B cell (primary cell): ENCODE data around the gene KAZN. TPM values are rescaled to one million over a fixed set of nuclear protein-coding genes. Genes with fewer than 3 reads are reported as not detected.

Experiments used
- ATAC-seq: fragments of 200-7000 bp; cut with Tn5 transposase; one replicate; pipeline ENCODE4 v1.10.0; 2021; ENCODE audit warnings: low read depth, mild to moderate bottlenecking, moderate number of reproducible peaks, moderate library complexity
- CTCF ChIA-PET: fragments of 350-600 bp; sonication (Branson Sonifier 250); formaldehyde crosslinking; loops from one replicate; lab custom pipeline; 2021; ENCODE audit warnings: antibody characterized with exemption, inconsistent platforms; lab: Charles Lee
- POLR2A ChIA-PET: fragments of 350-600 bp; sonication (Branson Sonifier 250); formaldehyde crosslinking; loops from one replicate; lab custom pipeline; 2021; ENCODE audit warnings: antibody characterized with exemption; lab: Charles Lee
- DNase-seq: peaks from one replicate; pipeline ENCODE4 v3.0.0; 2013
- H2AFZ ChIP-seq: 2 replicates; pipeline ENCODE4 v1.6.1; 2012; ENCODE audit warnings: mild to moderate bottlenecking, low read depth, low read length; ENCODE audit not compliant: insufficient read depth, poor library complexity, severe bottlenecking
- H3K27ac ChIP-seq, 2 donors: 1 replicate in 1 of 2; 2 replicates in 1 of 2; pipeline ENCODE4 v1.5.1; 2012 to 2013; ENCODE audit warnings: low read length in 2 of 2, mild to moderate bottlenecking in 2 of 2, moderate library complexity in 1 of 2
- H3K27me3 ChIP-seq, 4 experiments: fragments of 200-600 bp in 1 of 4; sonication (generic) in 1 of 4; replicated peaks in 1 of 4; 1 replicate in 2 of 4; 2 replicates in 2 of 4; pipeline versions ENCODE4 v1.6.1 to v1.7.0; 2013 to 2016; ENCODE audit warnings: low read length in 3 of 4, mild to moderate bottlenecking in 2 of 4, mixed read lengths in 1 of 4, moderate library complexity in 1 of 4; ENCODE audit not compliant: insufficient read depth in 4 of 4, control insufficient read depth in 3 of 4; ENCODE audit errors: control extremely low read depth in 1 of 4
- H3K36me3 ChIP-seq, 2 experiments: replicated peaks in 1 of 2; 1 replicate in 1 of 2; 2 replicates in 1 of 2; pipeline versions ENCODE4 v1.6.1 to v1.7.1; 2013; ENCODE audit warnings: low read length in 1 of 2; ENCODE audit not compliant: insufficient read depth in 2 of 2, control insufficient read depth in 1 of 2; ENCODE audit errors: control extremely low read depth in 1 of 2, extremely low read depth in 1 of 2
- H3K4me1 ChIP-seq, 2 donors: fragments of 200-600 bp in 1 of 2; sonication (generic) in 1 of 2; 1 replicate in 1 of 2; 2 replicates in 1 of 2; pipeline versions ENCODE4 v1.5.1 to v1.6.1; 2013 to 2017; ENCODE audit warnings: low read length in 2 of 2; ENCODE audit not compliant: control insufficient read depth in 2 of 2, insufficient read depth in 2 of 2
- H3K4me2 ChIP-seq: replicated peaks from 2 replicates; pipeline ENCODE3; 2012; ENCODE audit warnings: mild to moderate bottlenecking, low read depth, low read length; ENCODE audit not compliant: poor library complexity, severe bottlenecking
- H3K4me3 ChIP-seq, 5 experiments: fragments of 200-600 bp in 1 of 5; sonication (generic) in 1 of 5; 1 replicate in 3 of 5; 2 replicates in 2 of 5; pipeline versions ENCODE4 v1.5.1 to v1.7.0; 2011 to 2016; ENCODE audit warnings: low read length in 4 of 5, mild to moderate bottlenecking in 4 of 5, low read depth in 2 of 5, control low read depth in 1 of 5, moderate library complexity in 1 of 5; ENCODE audit not compliant: insufficient read depth in 1 of 5; ENCODE audit errors: control extremely low read depth in 1 of 5, extremely low read depth in 1 of 5
- H3K79me2 ChIP-seq: fragments of 200-600 bp; sonication (generic); one replicate; pipeline ENCODE4 v1.6.0; 2016; ENCODE audit warnings: low read length; ENCODE audit not compliant: control insufficient read depth, insufficient read depth
- H3K9ac ChIP-seq: fragments of 200-600 bp; sonication (generic); 2 replicates; pipeline ENCODE4 v1.6.1; 2017; ENCODE audit warnings: mild to moderate bottlenecking, low read length, moderate library complexity
- H3K9me3 ChIP-seq, 3 donors: one replicate each; pipeline versions ENCODE4 v1.6.1 to v1.7.1; 2013; ENCODE audit warnings: low read length in 2 of 3; ENCODE audit not compliant: control insufficient read depth in 2 of 3, insufficient read depth in 1 of 3; ENCODE audit errors: control extremely low read depth in 1 of 3
- H4K20me1 ChIP-seq: 2 replicates; pipeline ENCODE4 v1.6.0; 2012; ENCODE audit warnings: mild to moderate bottlenecking, low read length; ENCODE audit not compliant: insufficient read depth, control insufficient read depth, poor library complexity, severe bottlenecking
- H3K27ac Mint-ChIP-seq: one replicate; pipeline ENCODE4 v1.8.0; 2021; ENCODE audit warnings: mixed read lengths
- H3K27me3 Mint-ChIP-seq: one replicate; pipeline ENCODE4 v1.8.0; 2021; ENCODE audit warnings: mixed read lengths
- H3K4me1 Mint-ChIP-seq: one replicate; pipeline ENCODE4 v1.8.0; 2021; ENCODE audit warnings: mixed read lengths
- H3K4me3 Mint-ChIP-seq: one replicate; pipeline ENCODE4 v1.8.0; 2021; ENCODE audit warnings: mixed read lengths
- H3K9me3 Mint-ChIP-seq: one replicate; pipeline ENCODE4 v1.8.0; 2022; ENCODE audit warnings: mixed read lengths; ENCODE audit not compliant: insufficient read depth
- EZH2 ChIP-seq: IDR thresholded peaks from 2 replicates; pipeline ENCODE4 v1.6.1; 2012; ENCODE audit warnings: borderline replicate concordance, low read depth, mild to moderate bottlenecking, moderate library complexity, low read length; ENCODE audit not compliant: insufficient read depth, poor library complexity, severe bottlenecking
- WGBS: methylation state at CpG from one replicate; pipeline ENCODE4 v1.1.5; 2013; ENCODE audit warnings: missing lambda C conversion rate; ENCODE audit not compliant: insufficient coverage; 5-methylcytosine and 5-hydroxymethylcytosine counted together
- intact Hi-C: fragments of 100-400 bp; cut with micrococcal nuclease; formaldehyde crosslinking; loops from one replicate; pipeline ENCODE4 v1.10.0; 2022
- polyA plus RNA-seq: library from polyadenylated mRNA; depleted of rRNA; stranded (reverse); fragments of >200 nt; gene quantifications from 2 replicates; pipeline ENCODE4 v1.2.3, GENCODE V29; 2012
- total RNA-seq, 2 donors: library from RNA; stranded (reverse); fragments of 120-200 nt in 1 of 2; gene quantifications; 1 replicate in 1 of 2; 2 replicates in 1 of 2; pipeline versions ENCODE4 v1.2.3 to v1.2.4, GENCODE V29; 2013 to 2022
- TF ChIP-seq, protein P1 (sequence below): fragments of 200-600 bp; IDR thresholded peaks from one replicate; pipeline ENCODE4 v1.8.0; 2022; ENCODE audit warnings: antibody characterized with exemption, mild to moderate bottlenecking

KAZN gene
- total and polyA plus RNA-seq, 2 donors (not counting 1 experiment from before 2014, with no cell fraction given), result 0.13 to 0.39 TPM

DNA sequence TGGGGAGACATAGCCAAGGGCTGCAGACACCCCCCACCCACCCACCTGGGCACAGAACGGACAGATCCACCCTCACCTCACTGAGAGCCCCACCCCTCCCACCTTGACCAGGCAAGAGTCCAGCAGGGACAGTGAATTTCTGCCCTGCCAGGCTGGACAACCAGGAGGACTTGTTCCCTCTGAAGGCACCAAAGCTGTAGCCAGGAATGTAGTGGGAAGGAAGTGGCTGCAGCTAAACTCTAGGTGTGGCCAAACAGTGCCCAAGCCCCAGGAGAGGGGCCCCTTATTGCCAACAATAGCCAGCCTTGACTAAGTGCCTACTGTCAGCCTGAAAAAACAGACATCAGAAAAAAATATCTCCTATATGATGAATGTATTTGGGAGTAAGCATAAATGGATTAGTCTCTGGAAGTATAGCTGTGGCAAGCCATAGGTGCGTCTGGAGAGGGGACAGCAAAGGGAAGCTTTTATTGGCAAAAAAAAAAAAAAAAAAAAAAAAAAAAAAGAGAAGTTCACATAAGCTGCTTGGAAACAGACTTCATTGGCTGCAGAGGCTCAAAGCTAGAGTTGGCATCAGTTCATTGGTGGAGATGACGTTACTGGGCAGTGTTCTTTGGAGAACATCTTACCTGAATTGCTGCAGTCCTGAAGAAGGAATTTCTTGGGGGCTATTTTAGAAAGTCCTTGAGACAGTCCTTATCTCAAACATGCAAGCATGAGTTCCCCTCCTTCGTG is 490.9 kb downstream of the KAZN start:
- intact Hi-C loops, result no loop called here
- no peaks in the 10 kb centered on the region for H3K36me3 ChIP-seq
- 26% methylated on average over 3 of the region's 4 CpGs for WGBS
- peak overlapping the region in 3 of 5 experiments; percentile 0 to 15 (median 2) for H3K4me3 ChIP-seq
- Mint-ChIP-seq H3K9me3 (no peaks in the 10 kb centered on the region), H3K4me3 (peak overlapping the region; percentile 76), H3K4me1 (peaks cover 19% of the 10 kb centered on the region), H3K27me3 (no peaks in the 10 kb centered on the region), H3K27ac (peak overlapping the region; percentile 62)
- no peaks in the 10 kb centered on the region for H3K27me3 ChIP-seq
- peaks cover 13 to 17% of the 10 kb centered on the region in 2 donors for H3K4me1 ChIP-seq
- peak overlapping the region; percentile 63 for H3K4me2 ChIP-seq
- peak overlapping the region; percentile 56 for H2AFZ ChIP-seq
- ATAC-seq (peak; percentile 36), DNase-seq (peak; percentile 42)
- no peak overlapping the region for H3K27ac ChIP-seq
- ChIA-PET POLR2A (no interaction called here), CTCF (interaction anchor here (1.0 to 1.1 kb wide), 2 partner anchors 10 to 12 kb away, joined by 4 read pairs; no protein-coding TSS in a partner anchor)
- H3K79me2 ChIP-seq, result no peaks in the 10 kb centered on the region
- H3K9ac ChIP-seq, result peak overlapping the region; percentile 26
- no peaks in the 10 kb centered on the region for H3K9me3 ChIP-seq
- TF ChIP-seq, protein P1, sequence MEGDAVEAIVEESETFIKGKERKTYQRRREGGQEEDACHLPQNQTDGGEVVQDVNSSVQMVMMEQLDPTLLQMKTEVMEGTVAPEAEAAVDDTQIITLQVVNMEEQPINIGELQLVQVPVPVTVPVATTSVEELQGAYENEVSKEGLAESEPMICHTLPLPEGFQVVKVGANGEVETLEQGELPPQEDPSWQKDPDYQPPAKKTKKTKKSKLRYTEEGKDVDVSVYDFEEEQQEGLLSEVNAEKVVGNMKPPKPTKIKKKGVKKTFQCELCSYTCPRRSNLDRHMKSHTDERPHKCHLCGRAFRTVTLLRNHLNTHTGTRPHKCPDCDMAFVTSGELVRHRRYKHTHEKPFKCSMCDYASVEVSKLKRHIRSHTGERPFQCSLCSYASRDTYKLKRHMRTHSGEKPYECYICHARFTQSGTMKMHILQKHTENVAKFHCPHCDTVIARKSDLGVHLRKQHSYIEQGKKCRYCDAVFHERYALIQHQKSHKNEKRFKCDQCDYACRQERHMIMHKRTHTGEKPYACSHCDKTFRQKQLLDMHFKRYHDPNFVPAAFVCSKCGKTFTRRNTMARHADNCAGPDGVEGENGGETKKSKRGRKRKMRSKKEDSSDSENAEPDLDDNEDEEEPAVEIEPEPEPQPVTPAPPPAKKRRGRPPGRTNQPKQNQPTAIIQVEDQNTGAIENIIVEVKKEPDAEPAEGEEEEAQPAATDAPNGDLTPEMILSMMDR, result no peak
- TF ChIP-seq EZH2, result no peak
- H4K20me1 ChIP-seq, result no peaks in the 10 kb centered on the region

DNA sequence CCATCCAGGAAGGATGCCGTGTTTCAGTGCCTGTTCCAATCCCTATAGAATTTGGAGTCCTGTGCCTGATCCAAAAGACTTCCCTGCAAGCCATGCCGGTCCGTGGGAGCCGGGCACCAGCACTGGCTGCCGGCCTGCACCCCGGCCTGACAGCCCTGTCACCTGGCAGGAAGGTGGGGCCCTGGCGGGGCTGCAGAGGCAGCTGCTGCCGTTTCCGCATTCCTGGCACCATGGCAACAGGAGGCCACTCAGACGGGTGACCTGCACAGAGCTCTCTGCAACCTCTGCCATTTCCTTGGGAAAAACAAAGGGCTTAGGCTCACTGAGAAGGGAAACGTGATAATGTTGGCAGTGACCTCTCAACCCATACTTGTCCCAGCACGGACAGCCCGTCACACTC is 491.9 kb downstream of the KAZN start:
- ATAC-seq, result peak; percentile 61
- H3K27ac Mint-ChIP-seq, result peak overlapping the region; percentile 22
- H3K27me3 Mint-ChIP-seq, result no peaks in the 10 kb centered on the region
- peaks cover 24% of the 10 kb centered on the region for H3K4me1 Mint-ChIP-seq
- no peaks in the 10 kb centered on the region for H3K36me3 ChIP-seq
- peak; percentile 44 for DNase-seq
- H4K20me1 ChIP-seq, result no peaks in the 10 kb centered on the region
- H3K9ac ChIP-seq, result peak overlapping the region; percentile 26
- no peaks in the 10 kb centered on the region for H3K9me3 ChIP-seq
- intact Hi-C loops, result no loop called here
- TF ChIP-seq, protein P1, result no peak
- TF ChIP-seq EZH2, result no peak
- peak overlapping the region; percentile 48 for H3K4me3 Mint-ChIP-seq
- peak overlapping the region in 3 of 5 experiments; percentile 0 to 4 (median 2) for H3K4me3 ChIP-seq
- peak overlapping the region; percentile 63 for H3K4me2 ChIP-seq
- H3K9me3 Mint-ChIP-seq, result no peaks in the 10 kb centered on the region
- no peak overlapping the region for H3K27ac ChIP-seq
- H3K27me3 ChIP-seq, result no peaks in the 10 kb centered on the region
- CTCF ChIA-PET, result interaction anchor here (1.1 kb wide), 1 partner anchor 9 kb away, joined by 4 read pairs; no protein-coding TSS in a partner anchor
- WGBS, result 17% methylated on average over 12 of the region's 13 CpGs
- H3K79me2 ChIP-seq, result no peaks in the 10 kb centered on the region
- POLR2A ChIA-PET, result no interaction called here
- H3K4me1 ChIP-seq, result peaks cover 13 to 25% of the 10 kb centered on the region in 2 donors
- H2AFZ ChIP-seq, result peak overlapping the region; percentile 56
